Activated T-helper 1 cell treated with anti-CD3 and anti-CD28 coated beads, Interleukin-2, amount 50 U/mL, for 16 hours (primary cell): ENCODE results near the gene CUL3.
"Not testable (repeated sequence)": the region's sequence is repeated elsewhere in the genome, so short reads cannot be mapped to it uniquely, and the experiment has no call there.

Experiments used
- DNase-seq, 2 donors: peaks; one replicate each; pipeline ENCODE4 v3.0.0-alpha.2; 2020; ENCODE audit warnings: low read depth in 1 of 2, low spot score in 1 of 2

CUL3 gene

DNA sequence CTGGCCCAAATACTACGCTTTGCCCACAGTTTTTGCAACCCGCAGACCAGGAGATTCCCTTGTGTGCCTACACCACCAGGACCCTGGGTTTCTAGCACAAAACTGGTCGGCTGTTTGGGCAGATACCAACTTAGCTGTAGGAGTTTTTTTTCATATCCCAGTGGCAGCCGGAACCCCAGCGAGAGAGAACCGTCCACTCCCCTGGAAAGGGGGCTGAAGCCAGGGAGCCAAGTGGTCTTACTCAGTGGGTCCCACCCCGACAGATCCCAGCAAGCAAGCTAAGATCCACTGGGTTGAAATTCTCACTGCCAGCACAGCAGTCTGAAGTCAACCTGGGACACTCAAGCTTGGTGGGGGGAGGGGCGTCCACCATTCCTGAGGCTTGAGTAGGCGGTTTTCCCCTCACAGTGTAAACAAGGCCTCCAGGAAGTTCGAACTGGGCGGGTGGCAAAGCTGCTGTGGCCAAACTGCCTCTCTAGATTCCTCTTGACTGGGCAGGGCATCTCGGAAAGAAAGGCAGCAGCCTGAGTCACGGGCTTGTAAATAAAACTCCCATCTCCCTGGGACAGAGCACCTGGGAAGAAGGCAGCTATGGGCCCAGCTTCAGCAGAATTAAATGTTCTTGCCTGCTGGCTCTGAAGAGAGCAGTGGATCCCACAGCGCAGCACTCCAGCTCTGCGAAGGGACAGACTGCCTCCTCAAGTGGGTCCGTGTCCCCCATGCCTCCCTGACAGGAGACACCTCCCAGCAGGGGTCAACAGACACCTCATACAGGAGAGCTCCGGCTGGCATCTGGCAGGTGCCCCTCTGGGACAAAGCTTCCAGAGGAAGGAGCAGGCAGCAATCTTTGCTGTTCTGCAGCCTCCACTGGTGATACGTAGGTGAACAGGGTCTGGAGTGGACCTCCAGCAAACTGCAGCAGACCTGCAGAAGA, 99.8 kb downstream of the CUL3 start:
- DNase-seq = not testable (repeated sequence)

DNA sequence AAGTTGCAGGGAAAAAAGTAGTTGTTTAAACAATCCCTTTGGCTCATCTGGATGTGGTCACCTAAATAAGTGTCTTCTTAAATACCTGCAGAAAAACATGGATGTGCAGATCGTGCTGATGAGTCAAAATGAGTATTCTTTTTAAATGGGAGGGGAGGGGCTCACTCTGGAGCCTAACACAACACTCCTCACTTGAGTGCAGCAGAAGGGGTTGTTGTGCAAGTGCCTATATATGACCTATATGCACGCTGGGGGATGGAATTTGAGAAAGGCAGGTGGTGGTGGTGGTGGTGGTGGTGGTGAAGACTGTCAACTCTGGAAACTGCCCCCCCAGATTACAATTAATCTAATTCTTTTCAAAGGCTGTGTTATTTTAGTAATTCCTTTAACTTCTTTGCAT, 105.3 kb downstream of the CUL3 start:
- no peak for DNase-seq

DNA sequence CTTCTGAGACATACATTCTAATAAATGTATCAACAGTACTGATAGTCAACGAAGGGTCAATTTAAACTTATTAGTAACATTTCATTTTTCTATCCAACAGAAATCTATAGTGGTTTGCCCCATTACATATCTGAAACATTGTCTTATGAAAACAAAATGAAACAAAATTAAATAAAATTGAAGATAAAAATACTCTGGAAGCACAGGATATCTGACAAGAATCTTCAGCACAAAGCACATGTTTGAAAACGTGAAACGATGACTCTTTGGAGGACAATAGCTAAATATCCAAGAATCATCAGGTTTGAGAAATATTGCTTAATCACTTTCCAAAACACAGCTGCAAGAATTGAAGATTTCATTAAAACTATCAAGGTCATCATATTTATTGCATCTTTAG, 112.3 kb downstream of the CUL3 start:
- no peak for DNase-seq

DNA sequence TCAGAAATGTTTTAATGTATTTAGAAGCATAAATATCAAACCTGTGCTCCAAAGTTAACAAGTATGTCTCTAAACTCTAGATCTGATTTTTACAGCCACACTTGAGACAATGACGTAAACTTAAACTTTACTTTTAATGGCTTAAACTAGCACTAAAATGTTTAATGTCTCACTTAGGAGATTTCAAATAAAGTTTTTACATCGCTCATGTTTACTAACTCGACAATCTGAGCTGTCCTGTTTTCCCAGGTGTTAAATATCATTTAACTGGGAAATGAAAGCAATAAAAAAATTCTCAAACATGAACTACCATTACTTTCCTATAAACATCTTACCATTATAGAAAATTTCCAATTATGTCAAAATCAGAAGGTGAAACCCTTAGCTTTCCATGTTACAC, 113.0 kb downstream of the CUL3 start:
- no peak for DNase-seq

DNA sequence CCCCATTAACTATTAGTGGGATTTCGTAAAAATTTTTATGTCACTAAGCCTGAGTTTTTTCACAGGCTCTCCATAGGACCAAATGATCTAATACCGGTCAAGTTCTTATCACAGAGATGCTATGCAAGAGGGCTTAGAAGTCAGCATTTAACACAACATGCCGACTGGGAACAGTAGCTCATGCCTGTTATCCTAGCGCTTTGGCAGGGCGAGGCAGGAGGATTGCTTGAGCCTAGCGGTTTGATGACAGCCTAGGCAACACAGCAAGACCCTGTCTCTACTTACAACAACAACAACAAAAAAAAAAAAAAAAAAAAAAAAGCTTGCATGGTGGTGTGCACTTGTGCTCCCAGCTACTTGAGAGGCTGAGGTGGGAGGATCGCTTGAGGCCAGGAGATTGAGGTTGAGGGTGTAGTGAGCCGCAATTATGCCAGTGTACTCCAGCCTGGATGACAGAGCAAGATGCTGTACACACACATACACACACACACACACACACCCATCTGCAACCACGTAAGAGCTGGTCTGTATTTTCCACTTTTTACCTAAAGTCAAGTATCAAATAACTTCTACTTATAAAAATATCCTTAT, 115.7 kb downstream of the CUL3 start:
- DNase-seq = no peak

DNA sequence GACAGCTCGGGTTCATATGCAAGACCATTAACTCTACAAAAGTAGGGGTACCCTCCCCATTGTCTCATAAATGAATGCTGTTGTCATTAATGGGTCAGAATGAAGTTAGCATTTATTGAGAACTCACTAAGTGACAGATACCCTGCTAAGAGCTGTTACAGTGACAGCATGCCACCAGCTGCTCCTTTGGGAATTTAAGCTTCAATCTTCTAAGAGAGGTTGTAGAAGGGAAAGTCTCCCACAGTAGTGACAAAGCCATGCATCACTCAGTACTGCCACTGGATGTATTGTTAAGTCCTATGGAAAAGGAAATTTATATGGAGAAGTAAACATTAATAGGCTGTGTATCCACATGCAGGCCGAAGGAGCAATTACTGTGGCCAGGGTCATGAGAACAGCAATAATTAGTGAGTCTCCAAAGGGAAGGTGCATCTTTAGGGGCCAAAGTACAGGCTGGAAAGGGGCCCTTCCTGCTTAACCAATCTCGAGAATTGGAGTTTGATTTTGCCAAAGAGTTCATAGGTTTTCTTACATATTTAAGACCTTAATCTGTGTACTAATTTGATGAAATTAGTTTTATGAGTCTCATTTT, 118.8 kb downstream of the CUL3 start:
- DNase-seq = no peak

DNA sequence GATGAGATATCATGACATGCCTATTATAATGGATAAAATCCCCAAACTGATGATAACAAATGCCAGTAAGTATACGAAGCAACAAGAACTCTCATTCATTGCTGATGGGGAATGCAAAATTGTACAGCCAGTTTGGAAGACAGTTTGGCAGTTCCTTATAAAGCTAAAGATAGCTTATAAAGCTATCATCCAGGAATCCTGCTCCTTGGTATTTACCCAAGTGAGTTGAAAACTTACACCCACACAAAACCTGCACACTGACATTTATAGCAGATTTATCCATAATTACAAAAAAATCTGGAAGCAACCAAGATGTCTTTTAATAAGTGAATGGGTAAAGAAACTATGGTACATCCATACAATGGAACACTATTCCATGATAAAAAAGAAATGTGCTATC, 123.8 kb downstream of the CUL3 start:
- no peak for DNase-seq

DNA sequence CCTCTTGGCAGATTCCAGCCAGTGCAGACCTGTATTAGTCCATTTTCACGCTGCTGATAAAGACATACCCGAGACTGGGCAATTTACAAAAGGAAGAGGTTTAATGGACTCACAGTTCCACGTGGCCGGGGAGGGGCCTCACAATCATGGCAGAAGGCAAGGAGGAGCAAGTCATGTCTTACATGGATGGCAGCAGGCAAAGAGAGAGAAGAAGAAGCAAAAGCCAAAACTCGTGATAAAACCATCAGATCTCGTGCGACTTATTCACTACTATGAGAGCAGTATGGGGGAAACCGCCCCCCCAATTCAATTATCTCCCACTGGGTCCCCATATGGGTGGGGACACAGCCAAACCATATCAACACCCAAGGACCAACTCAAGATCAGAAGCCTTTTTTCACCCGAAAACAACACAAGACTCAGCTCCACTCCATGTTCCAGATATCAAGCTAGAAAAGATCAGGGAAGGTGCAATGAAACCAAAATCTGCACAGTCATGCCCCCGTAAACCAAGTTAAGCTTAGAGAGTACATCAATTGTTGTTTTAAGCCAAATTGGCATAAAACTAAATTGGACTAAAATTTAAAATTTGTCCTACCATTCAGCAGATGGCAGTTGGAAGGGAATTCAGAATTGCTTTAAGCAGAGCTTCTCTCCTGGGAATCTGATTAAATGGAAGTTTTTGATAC, 127.6 kb downstream of the CUL3 start:
- no peak for DNase-seq

DNA sequence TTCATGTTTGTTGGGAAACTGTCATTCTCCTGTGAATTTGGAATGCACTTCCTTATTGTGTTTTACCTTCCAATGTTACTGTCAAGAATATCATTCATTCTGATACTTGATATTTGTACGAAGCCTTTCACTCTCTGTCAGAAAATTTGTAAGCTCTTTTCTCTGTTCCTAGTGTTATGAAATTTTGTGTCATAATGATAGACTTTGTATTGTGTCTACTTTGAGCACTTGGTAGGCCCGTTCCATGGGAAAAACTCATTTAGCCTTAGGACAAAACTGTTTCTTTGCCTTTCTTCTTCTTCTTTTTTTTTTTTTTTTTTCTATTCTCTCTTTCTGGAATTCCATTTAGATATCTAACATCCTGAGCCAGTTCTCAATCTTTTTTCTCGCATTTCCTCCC, 131.3 kb downstream of the CUL3 start:
- no peak for DNase-seq

DNA sequence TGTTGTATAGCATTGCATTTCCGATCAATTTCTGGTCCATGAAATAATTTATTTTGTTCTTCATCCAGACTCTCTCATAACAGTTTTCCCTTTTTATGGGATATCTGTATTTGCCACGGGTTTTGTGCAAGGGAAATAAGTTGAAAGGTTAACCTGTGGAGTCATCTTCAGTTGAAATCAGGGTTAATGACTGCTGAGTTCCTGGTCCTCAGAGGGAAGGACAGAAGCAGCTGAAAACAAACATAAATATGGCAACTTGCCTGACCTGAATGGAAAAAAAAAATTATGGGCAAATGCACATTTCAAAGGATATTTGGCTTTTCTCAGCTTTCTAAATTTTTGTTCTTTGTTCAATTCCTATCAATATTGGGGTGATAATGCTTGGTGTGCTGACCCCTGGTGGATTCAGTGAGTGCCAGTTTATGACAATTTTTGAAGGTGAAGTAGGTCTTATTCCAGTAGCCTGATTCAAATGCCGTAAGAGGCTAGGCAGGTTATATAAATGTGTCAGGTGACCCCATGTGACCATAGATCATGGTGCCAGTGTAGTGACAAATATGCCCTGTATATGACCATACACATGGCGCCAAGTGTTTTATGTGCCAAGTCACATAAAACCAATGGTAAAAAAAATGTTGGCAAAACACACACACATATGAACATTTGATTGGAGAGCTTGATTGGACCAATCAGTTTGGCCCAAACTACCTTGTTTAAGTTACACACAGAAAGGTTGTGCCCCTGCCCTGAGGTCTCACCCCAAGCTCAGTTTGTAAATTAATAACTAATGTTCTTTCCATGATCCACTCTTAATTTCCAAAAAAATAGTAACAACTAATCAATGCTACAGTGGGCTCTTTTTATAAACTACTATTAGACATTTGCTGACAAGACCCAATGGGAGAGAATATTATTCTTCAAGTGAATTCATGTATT, 135.7 kb downstream of the CUL3 start:
- no peak for DNase-seq

DNA sequence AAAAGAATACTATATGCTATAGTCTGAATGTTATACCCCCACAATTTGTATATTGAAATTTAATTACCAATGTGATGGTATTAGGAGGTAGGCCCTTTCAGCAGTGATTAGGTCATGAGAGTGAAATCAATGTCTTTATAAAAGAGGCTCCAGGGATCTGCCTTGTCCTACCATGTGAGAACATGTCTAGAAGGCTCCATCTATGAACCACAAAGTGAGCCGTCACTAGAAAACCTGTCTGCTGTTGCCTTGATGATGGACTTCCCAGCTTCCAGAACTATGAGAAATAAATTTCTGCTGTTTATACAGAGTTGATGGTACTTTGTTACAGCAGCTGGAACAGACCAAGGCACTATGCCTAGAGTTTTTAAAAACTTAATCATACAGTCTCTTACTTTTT, 136.9 kb downstream of the CUL3 start:
- DNase-seq = no peak

DNA sequence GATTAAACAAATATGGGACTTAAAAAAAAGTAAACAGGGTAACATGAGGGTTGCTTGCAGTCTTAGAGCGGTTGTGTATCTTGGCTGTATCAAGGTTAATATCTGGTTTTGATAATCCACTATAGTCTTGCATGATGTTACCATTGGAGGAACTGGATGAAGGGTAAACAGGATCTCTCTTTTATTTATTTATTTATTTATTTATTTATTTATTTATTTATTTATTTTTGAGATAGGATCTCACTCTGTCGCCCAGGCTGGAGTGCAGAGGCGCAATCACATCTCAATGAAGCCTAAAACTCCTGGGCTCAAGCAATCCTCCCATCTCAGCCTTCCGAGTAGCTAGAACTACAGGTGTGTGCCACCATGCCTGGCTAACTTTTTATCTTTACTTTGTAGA, 140.4 kb downstream of the CUL3 start:
- no peak for DNase-seq

DNA sequence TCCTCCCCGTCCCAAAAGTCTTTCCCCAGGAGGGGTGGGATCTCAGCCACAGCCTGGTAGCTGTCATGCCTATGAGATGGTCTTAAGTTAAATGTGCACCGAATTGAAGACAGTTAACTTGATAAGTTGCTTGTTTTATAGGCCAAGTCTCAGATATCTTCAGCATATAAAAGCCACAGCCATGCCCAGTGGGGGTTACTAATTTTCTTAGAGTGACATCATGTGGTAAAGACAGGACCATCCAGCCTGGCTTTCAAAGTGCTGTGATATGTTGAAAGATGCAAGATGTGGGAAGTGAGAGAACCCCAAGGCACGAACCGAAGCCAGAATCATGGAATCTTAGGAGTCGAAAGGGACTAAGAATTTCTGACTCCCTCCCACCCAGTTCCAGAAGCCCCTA, 141.1 kb downstream of the CUL3 start:
- DNase-seq = no peak

DNA sequence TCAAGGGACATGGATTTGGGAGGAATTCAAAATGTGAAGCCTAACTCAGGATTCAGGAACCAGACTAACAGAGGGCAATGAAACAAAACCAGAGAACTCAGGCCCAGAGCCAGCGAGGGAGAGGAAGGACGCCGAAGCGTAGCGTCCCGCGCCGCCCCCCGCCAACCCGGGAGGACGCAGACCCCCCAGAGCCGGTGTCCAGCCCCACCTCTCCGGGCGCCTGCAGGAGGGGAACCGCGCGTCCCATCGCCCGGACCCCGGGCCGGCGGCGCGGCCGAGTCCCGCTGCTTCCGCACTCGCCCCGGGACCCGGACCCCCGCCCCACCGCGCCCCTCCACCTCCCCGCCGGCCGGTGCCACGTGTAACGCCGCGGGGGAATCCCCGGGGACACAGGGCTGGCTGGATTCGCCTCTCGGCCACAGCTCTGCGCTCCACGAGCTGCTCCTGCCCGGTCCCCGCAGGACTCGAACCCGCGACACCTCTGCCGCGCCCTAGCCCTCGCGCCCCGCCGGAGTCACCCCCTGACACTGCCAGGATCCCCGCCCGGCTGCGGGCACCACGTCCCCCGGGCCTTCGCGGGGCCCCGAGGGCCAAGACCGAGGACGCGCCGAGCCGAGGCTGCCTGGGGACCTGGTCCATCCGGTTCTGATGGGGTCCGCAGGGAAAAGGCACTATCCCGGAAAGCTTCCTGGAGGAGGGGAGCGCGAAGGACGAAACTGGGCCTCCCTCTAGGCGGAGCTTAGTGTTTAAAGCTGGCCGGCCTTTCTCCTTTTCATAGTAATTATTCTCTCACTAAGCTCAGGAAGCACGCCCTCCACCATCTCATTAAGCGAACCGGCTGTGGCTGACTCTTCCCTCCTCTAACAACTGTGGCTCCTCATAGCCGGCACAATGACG, 142.8 kb downstream of the CUL3 start:
- no peak for DNase-seq

DNA sequence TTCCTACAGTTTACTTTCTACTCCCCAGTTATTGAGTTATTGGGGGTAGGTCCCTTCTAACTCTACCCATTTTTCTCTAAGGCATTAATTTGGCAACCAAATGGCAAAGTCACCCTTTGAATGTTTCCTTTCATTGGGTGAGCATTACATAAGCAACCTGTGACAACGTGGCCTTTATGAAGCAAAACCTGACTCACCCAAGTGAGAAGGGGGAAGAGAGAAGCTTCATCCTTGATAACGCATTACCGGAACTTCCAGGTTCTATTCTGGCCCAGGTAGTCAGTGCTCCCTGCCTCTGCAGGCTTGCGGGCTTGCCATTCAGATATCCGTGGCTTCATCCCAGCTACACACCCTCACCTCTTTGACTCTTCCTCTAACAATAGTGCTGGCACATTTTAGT, 144.2 kb downstream of the CUL3 start:
- no peak for DNase-seq

DNA sequence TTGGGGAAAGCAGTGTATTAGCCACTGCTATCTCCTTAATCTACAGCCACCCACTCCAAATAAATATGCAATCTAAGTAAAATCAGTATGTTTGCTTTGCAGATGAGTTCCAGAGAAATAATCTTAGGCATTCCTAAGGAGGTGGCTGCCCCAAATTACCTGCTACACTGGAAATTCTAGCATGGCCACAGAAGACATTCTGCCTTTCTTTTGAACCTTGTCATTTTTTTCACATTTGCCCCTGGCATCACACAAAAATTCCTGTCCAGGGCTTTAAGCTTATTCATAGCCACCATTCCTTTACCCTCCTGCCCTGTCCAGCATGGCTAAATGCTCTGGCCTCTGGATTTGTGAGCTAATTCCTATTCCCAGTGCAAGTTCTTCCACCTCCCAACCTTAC, 146.4 kb downstream of the CUL3 start:
- DNase-seq = no peak

DNA sequence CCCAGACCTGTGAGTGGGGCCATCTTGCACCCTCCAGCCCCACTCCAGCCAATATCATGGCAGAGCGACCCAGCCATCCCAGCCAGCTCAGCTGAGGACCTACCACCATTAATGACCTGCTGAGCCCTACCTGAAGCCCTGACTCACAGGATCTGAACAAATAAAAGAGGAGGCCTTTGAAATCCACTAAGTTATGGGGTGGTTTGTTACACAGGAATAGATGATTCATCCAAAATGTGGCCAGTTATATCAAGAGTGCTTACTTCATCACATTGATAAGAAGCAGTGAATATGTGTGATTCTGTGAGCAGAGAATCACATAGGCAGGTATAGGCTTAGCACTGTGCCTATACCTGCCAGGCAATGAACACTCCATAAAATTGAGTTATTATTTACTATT, 148.5 kb downstream of the CUL3 start:
- DNase-seq = no peak

DNA sequence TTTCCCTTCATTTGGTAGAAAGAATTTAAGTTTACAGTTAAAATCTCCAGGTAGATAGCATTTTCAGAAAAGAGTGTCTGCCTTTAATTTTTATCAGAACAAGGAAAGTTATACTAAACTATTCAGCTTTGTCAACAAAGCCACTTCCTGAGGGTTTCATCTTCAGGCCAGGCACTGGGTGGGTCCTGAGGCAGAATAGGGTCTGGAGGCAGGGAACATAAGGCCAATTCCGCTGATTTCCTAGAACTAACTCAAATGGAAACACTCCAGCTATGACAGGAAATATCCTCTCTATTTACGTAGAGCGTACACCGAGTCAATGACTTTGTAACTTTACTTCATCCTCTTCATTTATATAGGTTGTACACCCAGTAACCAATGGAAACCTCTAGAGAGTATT, 150.5 kb downstream of the CUL3 start:
- DNase-seq = no peak

DNA sequence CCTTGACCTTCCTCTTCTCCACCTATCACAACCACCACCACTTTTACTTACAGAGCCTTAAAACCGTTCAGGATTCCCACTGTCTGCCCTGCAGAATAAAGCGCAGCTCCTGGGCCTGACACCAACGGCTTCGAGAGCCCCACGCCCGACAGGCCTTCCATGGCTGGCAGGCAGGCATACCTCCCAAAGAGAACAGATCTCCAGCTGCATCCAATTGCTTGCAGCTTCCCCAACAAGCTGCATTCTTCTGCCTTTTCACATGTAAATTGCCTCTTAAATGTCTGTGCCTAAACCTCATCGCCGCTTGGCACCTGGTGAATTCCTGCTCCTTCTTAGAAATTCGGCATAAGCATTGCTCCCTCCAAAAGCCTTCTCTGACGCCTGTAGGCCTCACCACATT, 151.7 kb downstream of the CUL3 start:
- no peak for DNase-seq
